GM12875 (cell line): ENCODE results near the gene PMVK.

Source experiments
- H3K4me3 ChIP-seq: one replicate; pipeline ENCODE4 v1.5.1; 2011; ENCODE audit warnings: low read depth, low read length, control low read depth
- CTCF ChIP-seq: IDR thresholded peaks from 2 replicates; pipeline ENCODE4 v1.5.1; 2011; ENCODE audit warnings: low read depth, mild to moderate bottlenecking, control low read depth, inconsistent platforms, low read length, moderate library complexity, borderline replicate concordance; ENCODE audit not compliant: insufficient read depth

The PMVK gene

GRCh38 chr1:154970631-154971340 lies 34.3 kb upstream of the PMVK start, which contains the start of gene SHC1:
TSS of gene SHC1 (minus strand) at chr1:154970747. CDS start at chr1:154970526, 221 bp downstream.
- no peak for TF ChIP-seq CTCF
- peak within 1 kb of the TSS; percentile 38 for H3K4me3 ChIP-seq

GRCh38 chr1:154969860-154970452 lies 33.4 kb upstream of the PMVK start:
- TF ChIP-seq CTCF, result no peak

GRCh38 chr1:154969246-154969645 lies 32.7 kb upstream of the PMVK start:
- no peak overlapping the region for H3K4me3 ChIP-seq
- TF ChIP-seq CTCF, result no peak

More at GRCh38 chr1:154969860-154970452, 33.4 kb upstream of the PMVK start:
- peak overlapping the region; percentile 28 for H3K4me3 ChIP-seq

- H3K4me3 ChIP-seq, result no peak overlapping the region
- no peak for TF ChIP-seq CTCF
Observed at GRCh38 chr1:154968731-154969130, 32.2 kb upstream of the PMVK start.

GRCh38 chr1:154967331-154967950 lies 30.9 kb upstream of the PMVK start:
- TF ChIP-seq CTCF, result no peak
- H3K4me3 ChIP-seq, result no peak overlapping the region

- TF ChIP-seq CTCF, result no peak
- H3K4me3 ChIP-seq, result no peak overlapping the region
Observed at GRCh38 chr1:154966111-154966510, 29.6 kb upstream of the PMVK start.
